GM18499 (cell line): ENCODE measurements around the gene PRCC.

ENCODE experiments used
- ATAC-seq: cut with Tn5 transposase; IDR thresholded peaks from one replicate; pipeline ENCODE4 v1.9.1; 2021; ENCODE audit warnings: moderate number of reproducible peaks; ENCODE audit not compliant: insufficient read depth, unreplicated experiment

Gene PRCC

DNA sequence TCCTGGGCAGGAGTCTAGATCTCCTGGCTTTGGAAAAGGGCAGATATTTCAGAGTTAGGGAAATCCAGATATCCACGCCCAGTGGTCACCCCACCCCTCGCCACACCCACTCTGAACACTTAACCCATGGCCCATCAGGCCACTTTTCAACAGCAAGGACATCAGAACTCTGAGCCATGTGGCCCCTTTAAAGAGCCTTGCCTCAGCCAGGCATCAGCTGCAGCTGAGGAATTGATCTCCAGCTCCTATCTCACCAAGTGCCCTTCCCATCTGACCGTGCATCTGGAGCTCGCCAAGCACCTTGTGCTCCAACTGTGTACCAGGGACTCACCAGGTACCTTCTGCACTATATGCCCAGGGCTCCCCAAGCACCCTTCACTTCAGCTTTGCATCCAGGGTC lies 69.6 kb downstream of the PRCC start:
- no peak for ATAC-seq

DNA sequence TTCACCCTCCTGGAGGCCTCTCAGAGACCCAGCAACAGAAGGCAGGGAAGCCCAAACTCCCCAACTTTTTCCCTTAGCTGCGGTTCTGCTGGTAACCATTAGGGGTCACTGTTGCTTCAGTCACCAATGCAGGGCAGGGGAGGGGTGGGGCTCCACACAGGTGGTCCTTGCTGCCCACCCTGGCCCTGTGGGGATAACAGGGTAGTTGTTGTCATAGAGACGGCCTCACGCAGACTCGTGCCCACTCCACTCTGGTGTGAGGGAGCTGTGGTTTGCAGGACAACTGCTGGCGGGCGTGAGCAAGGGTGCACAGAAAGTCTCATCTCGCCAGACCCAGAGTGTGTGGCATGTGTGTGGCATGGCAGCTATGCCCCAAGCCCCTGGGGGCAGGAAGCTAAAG lies 71.6 kb downstream of the PRCC start:
- no peak for ATAC-seq

DNA sequence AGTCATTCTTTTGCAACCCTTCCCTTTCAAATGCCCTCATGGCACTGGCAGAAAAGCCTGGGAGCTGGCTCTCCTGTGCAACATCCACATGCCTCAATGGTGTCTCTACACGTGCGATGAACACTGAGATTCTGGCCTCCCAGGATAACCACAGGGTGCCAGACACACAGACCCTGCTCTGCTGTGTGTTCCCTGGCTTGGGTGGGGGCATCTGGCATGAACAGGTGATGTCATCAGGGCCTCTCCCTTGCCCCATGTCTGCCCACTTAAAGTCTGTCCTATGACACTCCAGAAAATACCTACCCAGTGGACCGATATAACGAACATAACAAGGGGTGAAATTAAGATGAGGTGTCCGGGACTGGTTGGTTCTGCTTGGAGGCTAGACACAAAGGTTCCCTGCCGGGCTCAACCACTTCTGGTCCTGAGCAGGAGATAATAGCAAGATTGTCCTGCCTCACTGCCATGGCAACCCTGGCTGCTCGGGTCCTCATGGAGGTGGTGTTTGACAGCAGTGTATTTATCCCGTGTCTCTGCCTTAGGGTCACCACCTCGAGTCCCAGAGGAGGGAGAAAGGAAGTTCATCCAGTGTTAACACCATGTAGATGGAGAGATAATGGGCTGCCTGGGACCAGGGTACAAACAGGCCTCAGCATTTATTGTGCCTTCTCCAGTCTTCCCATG lies 72.2 kb downstream of the PRCC start:
- ATAC-seq, result no peak

DNA sequence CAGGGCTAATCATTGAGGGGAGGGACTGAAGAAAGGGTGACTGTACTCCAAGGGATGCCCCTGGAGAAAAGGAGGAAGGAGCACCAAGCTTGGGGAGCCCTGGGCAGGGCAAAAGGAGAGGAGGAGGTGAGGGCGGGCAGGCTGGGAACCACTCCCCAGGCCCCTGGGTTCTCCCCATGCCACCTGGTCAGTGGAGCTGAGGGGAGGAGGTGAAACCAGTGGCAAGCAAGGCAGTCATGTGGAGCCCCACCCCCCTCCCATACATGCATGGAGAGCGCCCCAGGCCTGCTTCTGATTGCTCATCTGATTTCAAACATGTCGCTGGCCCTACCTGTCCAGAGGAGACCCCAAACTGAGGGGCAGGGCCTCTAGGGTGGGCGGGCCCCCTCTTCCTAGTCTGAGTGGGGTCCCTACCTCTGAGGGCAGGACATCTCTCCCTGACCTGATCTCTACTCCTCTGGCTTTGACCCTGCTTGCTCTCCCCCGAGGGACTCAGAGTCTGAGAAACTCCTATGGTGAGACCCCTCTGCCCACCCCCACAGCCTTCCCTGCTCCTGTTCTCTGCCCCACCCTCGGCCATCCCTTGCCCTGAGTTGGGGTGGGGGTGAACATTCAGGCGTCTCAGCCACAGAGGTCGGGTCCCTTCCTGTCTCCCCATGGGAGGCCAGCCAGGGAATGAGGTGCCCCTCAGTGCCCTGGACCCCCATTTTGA lies 73.0 kb downstream of the PRCC start:
- no peak for ATAC-seq

DNA sequence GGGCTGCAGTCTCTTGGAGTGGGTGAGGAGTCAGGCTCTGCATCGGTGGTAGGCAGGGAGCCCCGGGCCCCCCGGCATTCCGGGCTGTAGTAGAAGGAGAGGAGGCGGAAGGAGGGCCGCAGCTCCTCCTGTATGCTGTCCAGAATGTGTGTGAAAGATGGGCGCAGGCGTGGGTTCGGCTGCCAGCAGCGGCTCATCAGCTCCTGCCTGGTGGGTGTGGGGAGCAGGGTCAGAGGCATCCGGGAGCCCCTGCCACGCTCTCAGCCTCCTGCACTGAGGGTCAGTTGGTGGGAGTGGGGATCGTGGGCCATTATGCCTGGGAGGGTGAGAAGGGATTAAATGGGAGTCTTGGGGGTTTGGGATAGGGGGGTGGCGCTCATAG lies 73.6 kb downstream of the PRCC start:
- ATAC-seq, result no peak

DNA sequence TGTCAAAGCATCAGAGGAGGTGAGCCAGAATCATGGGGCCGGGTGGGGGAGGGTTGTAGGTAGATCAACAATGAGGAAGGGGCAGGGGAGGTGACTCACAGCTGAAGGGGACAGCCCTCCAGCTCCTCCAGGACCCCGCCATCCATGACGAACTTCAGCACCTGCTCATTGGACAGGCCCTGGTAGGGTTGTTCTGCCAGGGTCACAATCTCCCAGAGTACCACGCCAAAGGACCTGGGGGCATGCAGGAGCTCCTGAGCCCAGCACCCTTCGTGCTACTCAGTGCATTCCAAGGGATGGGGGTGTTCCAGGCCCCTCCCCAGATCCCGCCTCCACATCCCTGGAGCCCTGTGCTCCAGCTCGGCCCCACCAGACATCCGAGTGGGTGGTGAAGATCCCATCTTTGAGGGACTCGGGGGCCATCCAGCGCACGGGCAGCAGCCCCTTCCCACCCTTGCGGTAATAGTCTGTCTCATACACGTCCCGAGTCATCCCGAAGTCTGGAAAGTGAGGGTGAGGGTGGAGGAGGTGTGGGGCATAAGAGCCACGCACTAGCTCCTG lies 74.0 kb downstream of the PRCC start:
- ATAC-seq, result no peak

DNA sequence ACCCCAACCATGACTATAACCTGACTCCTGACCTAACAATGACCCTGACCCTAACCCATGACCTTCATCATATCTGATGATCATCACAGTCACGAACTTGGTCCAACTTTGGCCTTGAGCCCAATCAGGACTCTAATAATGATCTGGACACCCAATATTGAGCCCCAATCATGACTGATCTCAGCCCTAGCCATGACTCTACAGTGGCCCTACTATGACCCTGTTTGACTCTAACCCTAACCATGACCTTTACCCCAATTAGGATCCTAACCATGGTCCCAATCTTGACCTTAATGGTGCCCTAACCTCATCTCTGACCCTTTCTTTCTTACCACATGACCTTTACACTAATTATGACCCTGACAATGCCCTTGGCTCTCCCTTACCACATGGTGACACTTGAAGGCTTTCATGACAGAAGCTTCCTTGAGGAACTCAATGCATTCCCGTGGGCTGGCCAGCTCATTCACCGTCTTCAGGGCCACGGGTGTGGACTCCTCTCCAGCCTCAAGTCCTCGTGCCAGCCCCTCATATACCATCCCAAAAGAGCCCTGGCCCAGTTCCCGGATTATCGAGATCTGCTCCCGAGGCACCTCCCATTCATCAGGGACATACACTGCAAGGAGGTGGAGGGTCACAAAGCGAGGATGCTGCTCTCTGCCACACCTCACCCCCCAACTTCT lies 75.4 kb downstream of the PRCC start:
- no peak for ATAC-seq

DNA sequence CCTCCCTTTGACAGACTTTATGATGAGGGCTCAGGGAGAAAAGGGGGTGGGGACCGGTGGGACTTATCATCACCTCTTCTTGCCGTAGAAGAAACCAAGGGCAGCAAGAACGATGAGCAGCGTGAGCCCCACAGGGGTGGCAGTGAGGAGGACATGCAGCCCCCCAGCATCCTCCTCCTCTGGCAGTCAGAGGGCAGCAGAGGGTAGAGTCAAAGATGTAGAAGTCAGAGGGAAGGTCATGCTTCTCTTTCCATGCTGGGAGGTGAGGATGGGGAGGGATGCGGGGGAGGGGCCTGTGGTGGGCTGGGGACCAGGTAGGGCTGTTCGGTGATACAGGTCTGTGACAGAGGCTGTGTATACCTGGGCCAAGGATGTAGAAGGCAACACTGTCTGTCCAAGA lies 76.8 kb downstream of the PRCC start:
- no peak for ATAC-seq

DNA sequence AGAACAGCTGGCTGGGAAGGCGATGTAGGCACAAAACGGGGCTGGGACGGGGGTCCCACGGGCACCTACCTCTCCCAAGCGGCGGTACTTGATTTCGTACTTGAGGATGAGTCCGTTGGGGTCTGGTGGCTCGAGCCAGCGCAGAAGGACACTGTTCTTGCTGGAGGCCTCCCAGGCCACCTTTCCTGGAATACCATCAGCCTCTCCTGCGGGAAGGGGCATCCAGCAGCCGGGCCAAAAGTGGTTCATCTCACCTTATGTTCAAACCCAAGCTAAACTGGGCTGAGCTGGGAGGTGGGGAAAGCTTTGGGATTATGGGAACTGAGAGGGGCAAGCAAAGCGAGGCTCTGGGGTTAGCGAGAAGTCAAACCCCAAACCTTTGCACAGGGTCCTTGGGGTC lies 77.3 kb downstream of the PRCC start:
- ATAC-seq, result no peak

DNA sequence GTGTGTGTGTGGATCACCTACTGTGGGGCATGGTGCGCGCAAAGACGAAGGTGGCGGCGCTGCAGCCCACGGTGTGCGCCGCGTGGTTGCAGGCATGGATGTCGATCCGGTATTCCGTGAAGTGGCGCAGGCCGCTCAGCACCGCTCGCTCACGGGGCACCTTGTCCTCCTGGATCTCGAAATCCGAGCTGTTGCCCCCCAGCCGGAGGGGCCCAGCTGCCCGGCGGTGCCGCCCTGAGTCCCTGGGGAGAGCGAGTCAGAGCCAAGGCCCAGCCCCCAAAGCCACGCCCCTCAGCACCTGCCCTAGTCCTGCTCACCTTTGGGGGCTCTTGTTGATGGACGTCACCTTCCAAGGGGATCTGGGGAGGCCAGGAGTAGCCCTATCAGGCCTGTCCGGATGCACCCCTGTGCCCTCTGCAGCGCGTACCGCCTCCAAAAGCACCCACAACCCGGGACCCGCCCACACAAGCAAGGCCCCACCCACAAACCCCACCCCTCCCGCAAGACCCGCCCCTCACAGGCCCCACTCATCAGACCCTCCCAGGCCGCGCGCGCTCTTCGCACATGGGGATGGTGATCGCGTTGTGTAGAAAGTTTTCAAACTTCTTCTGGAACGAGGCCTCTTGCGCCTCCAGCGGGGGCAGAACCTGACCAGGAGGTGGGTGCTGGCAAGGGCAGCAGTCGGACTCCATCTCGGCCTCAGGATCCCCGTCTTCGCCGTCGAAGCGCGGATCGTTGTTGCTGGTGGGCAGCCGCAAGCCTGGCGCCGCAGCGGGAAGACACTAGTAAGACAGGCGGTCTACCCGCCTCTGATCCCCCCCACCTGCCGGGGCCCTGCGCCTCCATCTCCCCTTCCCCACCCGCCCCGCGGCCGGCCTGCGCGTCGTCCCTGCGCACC lies 78.0 kb downstream of the PRCC start:
- no peak for ATAC-seq

DNA sequence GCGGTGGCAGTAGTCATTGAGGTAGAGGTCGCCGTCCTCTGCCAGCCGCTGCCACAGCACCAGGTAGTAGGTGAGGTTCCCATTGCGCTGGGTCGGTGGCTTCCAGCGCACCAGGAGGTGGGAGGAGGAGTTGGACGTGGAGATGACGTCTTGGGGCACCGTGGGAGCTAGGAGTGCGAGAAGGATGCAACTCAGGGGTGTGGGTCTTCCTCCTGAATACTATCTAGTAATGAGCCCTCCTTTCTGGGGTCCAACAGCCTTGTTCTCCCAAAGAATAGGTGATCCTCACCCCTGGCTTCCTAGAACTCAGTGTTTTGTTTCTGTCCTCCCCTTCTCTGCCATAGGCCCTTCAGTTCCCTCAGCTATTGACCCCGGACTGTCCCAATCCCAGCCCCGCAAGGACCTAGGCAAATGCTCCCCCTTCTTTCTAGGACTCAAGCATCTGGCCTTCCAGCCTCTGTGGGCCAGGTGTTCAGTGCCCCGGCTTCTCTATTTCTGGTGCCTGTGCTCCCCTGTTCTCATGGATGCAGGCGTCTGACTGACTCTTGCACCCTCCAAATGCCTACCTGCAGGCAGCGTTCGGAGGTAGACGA lies 78.7 kb downstream of the PRCC start:
- no peak for ATAC-seq

DNA sequence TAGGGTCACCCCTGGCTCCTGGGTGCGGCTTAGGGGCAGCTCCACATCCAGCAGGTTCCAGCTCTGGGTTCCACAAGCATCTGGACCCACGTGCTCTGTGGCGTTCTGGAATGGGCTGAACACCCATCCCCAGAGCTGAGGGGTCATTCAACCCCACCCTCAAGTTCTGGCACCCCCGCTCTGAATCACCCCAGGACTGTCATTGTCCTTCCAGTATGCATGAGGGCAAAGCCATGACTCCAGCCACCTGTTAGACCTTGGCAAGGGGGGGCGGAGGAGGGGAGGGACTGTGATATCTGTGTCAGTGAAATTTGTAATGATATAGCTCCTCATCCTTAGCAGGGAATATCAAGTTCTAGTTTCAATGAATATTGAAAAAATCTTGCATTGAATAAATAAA lies 79.3 kb downstream of the PRCC start:
- no peak for ATAC-seq

DNA sequence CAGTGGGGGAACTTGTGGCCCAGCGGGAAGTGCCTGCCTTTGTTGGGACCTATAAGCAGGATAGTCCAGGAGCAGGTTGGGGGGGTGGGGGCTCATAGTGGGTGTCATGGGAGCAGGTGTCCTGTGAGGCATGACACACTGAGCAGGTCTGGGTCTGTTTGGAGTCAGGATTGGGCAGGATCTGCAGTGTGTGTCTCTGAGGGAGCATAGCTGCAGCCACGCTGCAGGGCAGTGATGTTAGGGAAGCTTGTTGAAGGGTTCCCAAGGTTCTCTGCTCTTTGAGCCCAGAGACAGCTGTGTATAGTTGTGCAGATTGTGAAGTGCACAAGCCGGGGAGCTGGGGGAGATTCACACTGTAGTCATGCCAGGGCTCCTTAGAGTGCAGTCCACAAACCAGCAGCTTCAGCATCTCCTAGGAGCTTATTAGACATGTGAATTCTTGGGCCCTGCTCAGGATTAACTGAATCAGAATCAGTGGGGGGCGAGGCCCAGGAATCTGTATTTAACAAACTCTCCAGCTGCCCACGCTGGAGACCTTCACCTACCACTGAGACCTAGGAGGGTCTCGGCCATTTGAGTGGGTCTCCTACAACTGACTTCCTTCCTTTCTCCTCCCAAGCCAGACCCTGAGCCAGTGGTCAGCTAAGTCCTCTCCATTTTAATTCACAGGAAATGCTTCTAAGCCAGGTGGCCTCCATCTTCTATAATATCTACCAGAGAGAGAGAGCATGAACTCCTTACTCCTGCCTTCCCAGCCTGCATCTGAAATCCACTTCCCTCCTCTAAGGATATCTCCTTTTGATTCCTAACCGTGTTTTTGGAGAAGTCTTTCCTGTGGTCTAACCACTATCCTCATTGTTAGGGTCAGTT lies 80.5 kb downstream of the PRCC start:
- no peak for ATAC-seq

DNA sequence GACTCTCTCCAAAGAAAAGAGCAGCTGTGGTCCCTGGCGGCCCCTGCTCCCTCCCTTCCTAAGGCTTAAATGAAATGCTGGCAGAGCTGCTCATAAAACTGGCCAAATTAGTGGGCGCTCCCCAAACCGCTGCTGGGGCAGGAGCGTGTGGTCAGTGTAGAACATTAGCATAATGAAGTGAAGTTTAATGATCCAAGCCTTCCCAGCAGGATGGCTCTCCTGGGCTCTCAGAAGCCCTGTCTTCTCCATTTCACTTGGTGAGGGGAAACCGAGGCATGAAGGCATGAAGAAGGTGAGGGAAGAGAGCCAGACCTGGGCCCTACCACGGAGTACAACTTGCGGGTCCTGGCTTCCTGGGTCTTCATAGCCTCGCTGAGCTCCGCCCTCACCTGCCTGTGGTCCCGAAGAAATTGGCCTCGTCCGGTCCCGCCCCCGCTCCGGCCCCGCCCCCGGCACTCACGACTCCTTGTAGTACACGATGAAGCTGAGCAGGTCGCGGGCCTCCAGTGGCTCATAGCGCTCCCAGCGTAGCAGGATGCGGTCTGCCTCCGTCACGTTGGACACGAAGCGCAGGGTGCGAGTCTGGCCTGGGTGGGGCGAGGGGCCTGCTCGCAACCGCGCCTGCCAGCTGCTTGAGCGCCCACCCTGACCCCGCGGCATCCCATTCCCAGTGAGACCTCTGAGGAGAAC lies 81.3 kb downstream of the PRCC start:
- no peak for ATAC-seq

DNA sequence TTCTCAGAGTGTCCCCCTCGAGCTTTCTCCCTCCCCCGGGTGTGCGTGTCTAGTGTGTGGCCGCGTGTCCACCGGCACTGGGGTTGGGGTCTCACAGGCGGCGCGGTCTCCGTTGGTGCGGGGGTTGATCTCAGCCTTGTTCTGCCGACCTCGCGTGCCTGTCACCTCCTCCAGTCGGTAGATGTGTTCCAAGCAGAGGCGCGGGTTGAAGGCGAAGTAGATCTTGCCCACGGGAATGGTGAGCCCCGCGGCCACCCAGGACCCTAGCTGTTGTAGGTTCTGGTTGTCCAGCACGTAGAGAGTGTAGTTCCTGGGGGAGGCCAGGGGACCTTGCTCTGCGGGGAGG lies 81.8 kb downstream of the PRCC start:
- no peak for ATAC-seq
